ENCODE measurements around the gene KLHDC3. TPM values are rescaled to one million over a fixed set of nuclear protein-coding genes. Genes with fewer than 3 reads are reported as not detected.

Gene KLHDC3
- total RNA-seq, 6 experiments from 2014 or later, result 41.6 to 51.2 (median 45.9) TPM

- peak within 1 kb of the TSS; percentile 92 for H3K27ac Mint-ChIP-seq
- H3K27me3 Mint-ChIP-seq (ENCODE audit: insufficient read depth), result peaks cover 2% of the 10 kb centered on the region; the same call in 1 of the 2 replicates
- peaks cover 21% of the 10 kb centered on the region for H3K36me3 Mint-ChIP-seq (ENCODE audit: low read depth)
- peak within 1 kb of the TSS; percentile 88 for H3K4me3 Mint-ChIP-seq
- TF ChIP-seq CTCF (IDR thresholded peaks at IDR 0.05), result no peak
- peak; percentile 99 for DNase-seq
- peaks cover 61% of the 10 kb centered on the region for H3K4me1 Mint-ChIP-seq (ENCODE audit: low read depth)
- no peaks in the 10 kb centered on the region for H3K9me3 Mint-ChIP-seq
These were observed 29.8 kb upstream of the KLHDC3 start, which contains the start of gene PPP2R5D for GRCh38 chr6:42984001-42984923. TSS of gene PPP2R5D (plus strand) at chr6:42984570. CDS start at chr6:42984678, 108 bp downstream.

- DNase-seq, result no peak
- H3K4me1 Mint-ChIP-seq (ENCODE audit: low read depth), result peaks cover 54% of the 10 kb centered on the region
- peak overlapping the region; percentile 88 for H3K4me3 Mint-ChIP-seq
- H3K36me3 Mint-ChIP-seq (ENCODE audit: low read depth), result peaks cover 23% of the 10 kb centered on the region
- peak overlapping the region; percentile 92 for H3K27ac Mint-ChIP-seq
- no peaks in the 10 kb centered on the region for H3K9me3 Mint-ChIP-seq
- no peak for TF ChIP-seq CTCF (IDR thresholded peaks at IDR 0.05)
- H3K27me3 Mint-ChIP-seq (ENCODE audit: insufficient read depth), result peaks cover 2% of the 10 kb centered on the region; the same call in 1 of the 2 replicates
These were observed 29.0 kb upstream of the KLHDC3 start for GRCh38 chr6:42984924-42985475.

GRCh38 chr6:42987533-42988451, 26.3 kb upstream of the KLHDC3 start:
- Mint-ChIP-seq H3K36me3 (ENCODE audit: low read depth) (peaks cover 28% of the 10 kb centered on the region), H3K27me3 (ENCODE audit: insufficient read depth) (peaks cover 2% of the 10 kb centered on the region; the same call in 1 of the 2 replicates), H3K4me1 (ENCODE audit: low read depth) (peaks cover 43% of the 10 kb centered on the region), H3K4me3 (no peak overlapping the region), H3K9me3 (no peaks in the 10 kb centered on the region), H3K27ac (peak overlapping the region; percentile 19; the same call in 1 of the 2 replicates)
- TF ChIP-seq CTCF (IDR thresholded peaks at IDR 0.05), result no peak
- no peak for DNase-seq

GRCh38 chr6:42988486-42989020, 25.5 kb upstream of the KLHDC3 start:
- Mint-ChIP-seq H3K9me3 (no peaks in the 10 kb centered on the region), H3K36me3 (ENCODE audit: low read depth) (peaks cover 31% of the 10 kb centered on the region), H3K27me3 (ENCODE audit: insufficient read depth) (peaks cover 2% of the 10 kb centered on the region; the same call in 1 of the 2 replicates), H3K4me1 (ENCODE audit: low read depth) (peaks cover 46% of the 10 kb centered on the region), H3K4me3 (no peak overlapping the region), H3K27ac (peak overlapping the region; percentile 19; the same call in 1 of the 2 replicates)
- peak; percentile 36 for DNase-seq
- TF ChIP-seq CTCF (IDR thresholded peaks at IDR 0.05), result no peak

- no peaks in the 10 kb centered on the region for H3K9me3 Mint-ChIP-seq
- peaks cover 33% of the 10 kb centered on the region for H3K36me3 Mint-ChIP-seq (ENCODE audit: low read depth)
These were observed 24.1 kb upstream of the KLHDC3 start for GRCh38 chr6:42989923-42990322.

More at GRCh38 chr6:42989923-42990322, 24.1 kb upstream of the KLHDC3 start:
- Mint-ChIP-seq H3K4me3 (no peak overlapping the region), H3K27ac (no peak overlapping the region), H3K4me1 (ENCODE audit: low read depth) (peaks cover 43% of the 10 kb centered on the region), H3K27me3 (ENCODE audit: insufficient read depth) (peaks cover 2% of the 10 kb centered on the region; the same call in 1 of the 2 replicates)
- DNase-seq, result no peak
- TF ChIP-seq CTCF (IDR thresholded peaks at IDR 0.05), result no peak
